Kasumi-1 (cell line): ENCODE results near the gene SCN10A.

Experiments used
- DNase-seq, 2 experiments: peaks; one replicate each; lab custom pipeline; 2025; lab: John Stamatoyannopoulos, UW

SCN10A gene

DNA sequence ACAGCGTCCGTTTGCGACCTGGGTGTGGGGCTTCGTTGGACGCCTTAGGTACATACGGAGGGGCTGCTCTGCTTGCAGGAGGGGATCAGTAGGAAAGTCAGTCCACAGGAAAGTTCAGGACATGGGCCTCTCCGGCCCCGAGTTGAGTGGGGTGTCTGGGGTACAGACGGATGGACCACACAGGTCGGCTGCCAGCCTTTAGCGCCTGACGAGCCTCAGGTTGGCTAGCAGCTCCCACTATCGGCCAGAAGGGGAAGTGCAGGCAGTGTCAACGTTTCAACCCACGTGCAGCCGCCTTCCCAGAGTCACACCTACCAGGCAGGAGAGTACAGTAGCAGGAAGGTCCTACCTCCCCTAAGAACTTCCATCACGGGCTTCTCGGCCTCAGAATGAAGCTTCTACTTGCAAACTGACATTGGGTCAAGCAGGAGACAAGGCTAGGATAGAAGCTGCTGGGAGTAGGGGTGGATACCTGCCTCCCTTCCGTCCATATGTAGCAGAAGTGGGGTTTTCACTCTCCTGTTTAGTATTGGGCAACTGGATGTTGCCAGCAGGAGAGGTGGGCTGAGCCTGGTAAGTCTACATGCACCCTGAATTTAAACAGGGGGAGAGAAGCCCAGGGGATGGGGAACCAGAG lies 164.7 kb downstream of the SCN10A start:
- peak; percentile 67 to 77 for DNase-seq

DNA sequence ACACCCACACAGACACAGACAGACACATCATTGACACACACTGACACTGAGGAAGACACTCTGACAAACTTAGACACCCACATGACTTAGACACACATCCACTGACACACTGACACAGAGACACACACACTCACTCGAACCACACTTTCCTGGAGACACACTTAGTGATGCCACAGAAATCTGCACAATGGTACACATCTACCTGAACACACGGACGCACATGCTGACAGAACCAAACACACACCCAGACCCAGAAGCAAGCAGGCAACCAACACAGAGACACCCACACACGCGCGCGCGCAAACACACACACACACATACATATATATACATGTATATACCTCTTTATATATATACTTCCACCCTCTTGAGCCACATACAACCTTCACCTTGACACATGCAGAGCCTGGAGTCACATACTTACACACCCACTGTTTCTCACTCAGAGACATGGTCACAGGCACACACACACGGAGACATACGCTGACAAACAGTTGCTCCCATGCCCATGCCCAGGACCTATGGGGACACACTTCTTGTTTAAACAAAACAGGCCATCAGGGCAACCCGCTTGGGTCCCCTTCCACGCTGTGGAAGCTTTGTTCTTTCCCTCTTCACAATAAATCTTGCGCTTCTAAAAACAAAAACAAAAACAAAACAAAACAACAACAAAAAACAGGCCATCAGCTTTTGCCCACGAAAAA lies 165.6 kb downstream of the SCN10A start:
- peak in 1 of 2 experiments; percentile 7 for DNase-seq

DNA sequence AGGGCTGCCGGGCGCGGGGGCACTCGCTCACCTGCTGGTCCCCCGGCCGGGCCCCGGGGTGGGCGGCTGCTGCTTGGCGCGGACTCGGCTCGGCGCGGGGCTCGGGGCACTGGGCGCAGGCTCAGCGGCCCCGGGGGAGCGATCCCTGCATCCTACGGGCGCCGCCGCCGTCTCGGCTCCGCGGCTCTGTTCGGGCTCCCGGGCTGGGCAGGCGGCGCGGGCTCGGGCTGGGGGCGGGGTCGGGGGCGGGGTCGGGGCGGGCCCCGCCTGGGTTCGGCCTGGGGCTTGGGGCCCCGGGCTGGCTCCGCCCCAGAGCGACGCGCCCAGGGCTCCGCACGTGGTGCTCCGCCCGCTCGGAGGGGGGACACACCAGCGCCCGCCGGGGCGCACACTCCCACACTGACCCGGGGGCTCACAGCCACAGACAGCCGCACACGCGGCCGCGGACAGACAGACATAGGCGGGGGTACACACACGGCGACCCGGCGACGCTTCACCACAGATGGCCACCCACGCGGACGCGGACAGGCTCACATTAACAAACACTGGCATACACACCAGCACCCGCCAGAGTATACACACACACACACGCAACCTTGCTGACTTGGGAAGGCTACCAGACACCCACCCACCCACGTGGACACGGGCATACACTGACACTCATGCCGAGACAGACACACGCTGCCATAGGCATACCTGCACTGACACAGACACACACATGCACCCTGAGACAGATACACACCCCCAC lies 166.3 kb downstream of the SCN10A start, which contains the start of gene SCN5A:
TSS of gene SCN5A (minus strand) at position 188 of the 748 bp plus-strand sequence. CDS start 16,380 bp downstream, outside the sequence.
- peak; percentile 21 to 29 for DNase-seq

GRCh38 chr3:38648659-38649499 lies 167.1 kb downstream of the SCN10A start:
- no peak for DNase-seq

- no peak for DNase-seq
These were observed 167.9 kb downstream of the SCN10A start for GRCh38 chr3:38648024-38648658.

- no peak for DNase-seq
These were observed 168.6 kb downstream of the SCN10A start for GRCh38 chr3:38647217-38647970.
